GM03348 (cell line): ENCODE data around the gene CATSPERD.

Source experiments
- DNase-seq: peaks from one replicate; pipeline ENCODE4 v3.0.0; 2012; ENCODE audit warnings: low spot score

The CATSPERD gene

DNA sequence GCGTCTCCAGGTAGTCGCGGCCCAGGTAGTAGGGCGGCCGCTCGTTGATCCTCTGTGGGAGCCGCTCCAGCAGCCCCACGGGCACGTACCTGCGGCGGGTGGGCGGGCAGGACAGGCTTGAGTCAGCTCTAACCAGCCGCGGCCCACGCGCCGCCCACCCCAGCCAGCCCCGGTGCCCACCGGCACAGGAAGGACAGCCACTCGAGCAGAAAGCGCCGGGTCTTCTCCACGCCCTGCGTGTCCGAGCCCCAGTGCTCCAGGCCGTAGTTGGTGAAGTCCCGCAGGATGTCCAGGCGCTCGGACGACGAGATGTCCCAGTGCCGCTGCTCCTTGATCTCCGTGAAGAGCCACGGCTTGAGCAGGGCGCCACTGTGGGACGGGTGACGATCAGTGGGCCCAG, 65.0 kb downstream of the CATSPERD start:
- DNase-seq: no peak

- DNase-seq: no peak
Measured at GRCh38 chr19:5786593-5787408, 66.4 kb downstream of the CATSPERD start.

- no peak for DNase-seq
Measured at GRCh38 chr19:5787409-5788182, 67.2 kb downstream of the CATSPERD start.

DNA sequence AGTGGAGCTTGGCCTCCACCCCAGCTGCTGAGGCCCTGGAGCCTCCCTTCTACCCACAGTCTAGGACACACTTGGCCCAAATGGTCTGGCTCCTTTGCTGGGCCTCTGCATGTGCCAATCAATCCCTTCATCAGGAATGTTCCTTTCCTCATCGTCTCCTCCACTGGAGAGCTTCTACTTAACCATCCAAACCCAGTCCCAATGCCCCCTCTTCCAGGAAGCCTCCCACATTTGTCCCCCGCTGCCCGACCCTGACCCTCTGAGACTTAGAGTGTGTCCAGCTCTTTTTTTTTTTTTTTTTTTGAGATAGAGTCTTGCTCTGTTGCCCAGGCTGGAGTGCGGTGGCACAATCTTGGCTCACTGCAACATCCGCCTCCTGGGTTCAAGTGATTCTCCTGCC, 68.0 kb downstream of the CATSPERD start:
- DNase-seq: no peak

DNA sequence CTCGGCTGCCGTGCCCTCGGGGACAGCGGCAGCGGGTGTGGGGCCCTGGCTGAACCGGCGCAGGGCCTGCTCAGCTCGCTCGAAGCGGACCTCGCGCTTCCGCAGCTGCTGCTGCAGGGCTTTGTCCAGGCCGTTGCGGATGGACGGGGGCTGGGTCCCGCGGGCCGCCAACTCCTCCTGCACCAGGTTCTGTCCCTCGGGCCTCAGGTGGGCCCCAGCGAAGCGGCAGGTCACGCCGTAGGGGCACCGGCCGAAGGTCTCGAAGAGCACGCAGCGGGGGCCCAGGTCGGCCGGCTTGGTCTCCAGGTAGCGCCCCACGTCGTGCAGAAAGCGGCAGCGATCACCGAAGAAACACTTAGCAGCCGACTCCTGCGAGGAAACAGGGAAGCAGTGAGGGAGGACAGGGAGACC, 68.9 kb downstream of the CATSPERD start:
- no peak for DNase-seq

GRCh38 chr19:5789886-5790558, 69.6 kb downstream of the CATSPERD start:
- no peak for DNase-seq

DNA sequence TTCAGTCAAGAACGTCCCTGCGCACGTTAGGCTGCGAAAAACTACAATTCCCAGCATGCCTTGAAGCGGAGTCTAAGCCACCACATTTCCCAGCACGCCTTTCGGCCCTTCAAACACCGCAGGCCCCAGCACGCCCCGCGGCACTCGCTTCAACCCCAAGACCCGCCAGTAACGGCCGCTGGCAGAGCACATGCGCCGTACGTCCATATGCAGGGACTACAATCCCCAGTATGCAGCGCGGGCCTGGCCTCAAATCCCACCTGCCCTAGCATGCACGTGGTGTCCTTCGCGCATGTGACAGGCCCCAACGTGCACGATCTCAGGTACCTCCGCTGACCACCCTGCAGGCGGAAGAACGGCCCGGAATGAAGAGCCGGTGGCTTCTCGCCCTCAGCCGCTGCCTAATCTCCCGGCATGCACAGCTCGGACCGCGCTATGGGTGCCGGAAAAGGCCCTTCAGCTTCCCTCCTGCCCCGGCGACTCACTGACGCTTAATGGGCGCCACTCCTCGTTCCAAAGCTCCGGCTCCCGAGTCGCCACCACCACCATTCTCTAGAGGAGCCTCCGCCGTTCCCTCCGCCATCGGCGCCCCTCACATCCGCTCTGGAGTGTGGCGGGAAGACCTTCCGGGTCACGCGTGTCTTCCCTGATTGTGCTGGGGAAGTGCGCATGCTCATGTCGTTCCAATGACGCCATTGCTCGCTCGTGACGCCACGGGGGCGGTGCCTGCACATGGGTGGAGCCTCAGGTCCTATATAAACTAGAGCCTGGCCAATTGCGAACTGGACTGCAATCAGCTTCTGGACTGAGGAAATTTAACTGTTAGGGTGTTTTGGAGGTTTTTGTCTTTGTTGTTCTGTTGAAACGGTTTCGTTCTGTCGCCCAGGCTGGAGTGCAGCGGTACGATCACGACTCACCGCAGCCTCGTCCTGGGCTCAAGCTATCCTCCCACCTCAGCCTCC, 70.4 kb downstream of the CATSPERD start, which contains the start of gene DUS3L:
DUS3L (minus strand) TSS at position 605 of the 962 bp plus-strand sequence; CDS start at position 583, 22 bp downstream.
- peak; percentile 97 for DNase-seq

GRCh38 chr19:5792224-5792623, 71.8 kb downstream of the CATSPERD start:
- DNase-seq: no peak

DNA sequence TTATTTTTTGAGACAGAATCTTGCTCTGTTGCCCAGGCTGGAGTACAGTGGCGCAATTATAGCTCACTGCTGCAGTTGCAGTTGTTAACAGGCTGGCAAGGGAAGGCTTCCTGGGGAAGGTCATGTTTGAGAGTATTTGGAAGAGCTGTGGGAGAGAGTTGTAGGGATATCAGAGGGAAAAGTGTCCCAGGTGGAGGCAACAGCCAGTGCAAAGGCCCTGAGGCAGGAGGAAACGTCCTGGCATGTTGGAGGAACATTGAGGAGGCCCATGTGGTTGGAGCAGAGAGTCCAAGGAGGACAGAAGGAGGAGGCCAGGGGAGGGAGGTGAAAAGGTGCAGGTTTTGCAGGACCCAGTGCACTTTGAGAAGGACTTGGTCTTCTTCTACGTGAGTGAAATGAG, 72.8 kb downstream of the CATSPERD start:
- DNase-seq: no peak

- DNase-seq: no peak
Measured at GRCh38 chr19:5795382-5795919, 75.0 kb downstream of the CATSPERD start.

DNA sequence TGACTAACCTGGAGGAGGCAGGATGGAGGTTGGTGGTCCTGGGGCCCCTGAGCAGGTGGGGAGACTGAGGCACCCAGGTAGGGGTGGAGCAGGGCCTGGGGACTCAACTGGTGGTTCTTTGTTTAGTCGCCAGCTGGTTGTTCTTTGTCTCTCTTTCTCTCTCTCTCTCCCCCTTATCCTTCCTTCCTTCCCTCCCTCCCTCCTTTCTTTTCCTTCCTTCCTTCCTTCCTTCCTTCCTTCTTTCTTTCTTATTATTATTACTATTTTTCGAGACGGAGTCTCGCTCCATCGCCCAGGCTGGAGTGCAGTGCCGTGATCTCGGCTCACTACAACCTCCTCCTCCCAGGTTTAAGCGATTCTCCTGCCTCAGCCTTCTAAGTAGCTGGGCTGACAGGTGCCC, 77.8 kb downstream of the CATSPERD start:
- no peak for DNase-seq

- DNase-seq: no peak
Measured at GRCh38 chr19:5799247-5800241, 79.1 kb downstream of the CATSPERD start.

- DNase-seq: no peak
Measured at GRCh38 chr19:5800361-5801270, 80.2 kb downstream of the CATSPERD start.

GRCh38 chr19:5801796-5802619, 81.6 kb downstream of the CATSPERD start:
- no peak for DNase-seq

GRCh38 chr19:5803441-5803751, 83.0 kb downstream of the CATSPERD start:
- no peak for DNase-seq

DNA sequence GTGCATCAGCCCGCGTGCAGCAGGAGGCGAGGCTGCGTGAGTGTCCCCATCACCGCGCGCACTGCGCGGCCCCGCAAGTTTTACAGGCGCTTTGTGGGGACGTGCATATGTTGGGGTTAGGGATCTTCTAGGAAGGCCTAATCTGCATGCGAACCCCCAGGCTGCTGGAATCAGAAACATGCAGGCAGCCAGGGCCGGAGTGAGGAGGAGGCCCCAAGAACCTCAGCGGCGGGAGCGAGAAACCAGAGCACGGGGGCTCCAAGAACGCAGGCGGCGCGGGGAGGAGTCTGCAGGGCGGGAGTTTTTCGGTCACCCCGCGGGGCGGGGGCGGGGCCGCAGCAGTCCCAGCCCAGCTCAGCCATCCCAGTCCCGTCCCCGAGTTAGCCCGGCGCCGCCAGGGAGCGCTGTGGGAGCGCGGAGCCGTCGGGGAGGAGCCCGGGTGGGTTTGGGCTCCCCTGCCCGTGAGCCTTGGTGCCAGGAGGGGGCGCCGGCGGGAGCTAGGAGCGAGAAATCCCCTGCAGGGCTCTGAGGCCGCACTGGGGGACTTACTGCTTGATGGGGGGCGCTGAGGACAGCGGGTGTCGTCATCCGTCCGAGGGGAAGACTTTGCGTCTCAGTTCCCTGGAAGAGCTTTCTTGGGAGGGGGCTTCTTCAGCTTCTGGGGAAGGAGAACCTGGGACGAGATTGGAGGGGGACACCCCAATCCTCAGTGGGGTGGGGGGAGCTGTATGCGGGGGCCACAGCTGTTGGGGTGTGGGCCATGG, 83.5 kb downstream of the CATSPERD start:
- peak; percentile 97 for DNase-seq
